ENCODE results near the gene C15orf39. TPM values are rescaled to one million over a fixed set of nuclear protein-coding genes. Genes with fewer than 3 reads are reported as not detected.

C15orf39 gene
- total and polyA plus RNA-seq, 2 experiments from 2014 or later = 13.4 to 54.1 TPM

GRCh38 chr15:75185271-75186029 is 16.2 kb upstream of the C15orf39 start:
- ATAC-seq = peak; percentile 17; the same call in 1 of the 3 replicates
- H3K27ac Mint-ChIP-seq = no peak overlapping the region
- peaks cover 5% of the 10 kb centered on the region; the same call in 2 of the 3 replicates for H3K36me3 Mint-ChIP-seq (ENCODE audit: low read depth)
- Histone ChIP-seq H3K79me2 (replicated peaks; ENCODE audit: insufficient read depth) (no peaks in the 10 kb centered on the region), H3K4me1 (ENCODE audit: insufficient read depth) (peaks cover 19% of the 10 kb centered on the region; the same call in 1 of the 2 replicates), H3K36me3 (ENCODE audit: insufficient read depth) (no peaks in the 10 kb centered on the region), H3K4me2 (no peak overlapping the region), H3K27ac (ENCODE audit: low read depth) (no peak overlapping the region), H3K9me2 (ENCODE audit: insufficient read depth) (no peaks in the 10 kb centered on the region), H3K27me3 (ENCODE audit: insufficient read depth) (no peaks in the 10 kb centered on the region), H3F3A (replicated peaks; ENCODE audit: low read depth) (0 out of 2 replicates have a peak, but pooled peaks cover 4% of the 10 kb centered on the region), H4K20me1 (replicated peaks; ENCODE audit: insufficient read depth) (no peaks in the 10 kb centered on the region), H2AFZ (no peak overlapping the region; the same call in 1 of the 2 replicates), H3K4me3 (no peak overlapping the region)
- TF ChIP-seq JUNB (IDR thresholded peaks at IDR 0.05; ENCODE audit: unreplicated experiment) = no peak
- TF ChIP-seq ZNF331 (CRISPR knock-in tag; IDR thresholded peaks at IDR 0.05; ENCODE audit: low read depth) = no peak
- no peak for TF ChIP-seq CTCF (conservative IDR thresholded peaks at IDR 0.05; ENCODE audit: low read depth in 2 of 2)
- TF ChIP-seq NANOG (IDR thresholded peaks at IDR 0.05; ENCODE audit: borderline replicate concordance) = no peak
- TF ChIP-seq ZNF462 (CRISPR knock-in tag; IDR thresholded peaks at IDR 0.05) = no peak
- TF ChIP-seq REST (IDR thresholded peaks at IDR 0.05; ENCODE audit: unreplicated experiment) = no peak
- no peak for TF ChIP-seq ZNF114 (CRISPR knock-in tag; IDR thresholded peaks at IDR 0.05)
- no peak for TF ChIP-seq POLR2AphosphoS5 (IDR thresholded peaks at IDR 0.05; ENCODE audit: low read depth)
- TF ChIP-seq EZH2phosphoT487 (IDR thresholded peaks at IDR 0.05; ENCODE audit: unreplicated experiment) = no peak
- H3K4me1 Mint-ChIP-seq = peaks cover 17% of the 10 kb centered on the region
- peak; percentile 63 for DNase-seq (ENCODE audit: low spot score)
- peaks cover 12% of the 10 kb centered on the region for H3K9me3 Mint-ChIP-seq
- H3K4me3 Mint-ChIP-seq = no peak overlapping the region
- peaks cover 10% of the 10 kb centered on the region for H3K27me3 Mint-ChIP-seq (ENCODE audit: insufficient read depth, low read depth, poor library complexity)

All from GM23338 (cell line).